GDM1 (cell line): Measurements from ENCODE around the gene FABP6.
"Not testable (repeated sequence)": the region's sequence is repeated elsewhere in the genome, so short reads cannot be mapped to it uniquely, and the experiment has no call there.

Source experiments
- DNase-seq: peaks from one replicate; lab custom pipeline; 2025; lab: John Stamatoyannopoulos, UW

FABP6 gene, protein sequence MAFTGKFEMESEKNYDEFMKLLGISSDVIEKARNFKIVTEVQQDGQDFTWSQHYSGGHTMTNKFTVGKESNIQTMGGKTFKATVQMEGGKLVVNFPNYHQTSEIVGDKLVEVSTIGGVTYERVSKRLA

GRCh38 chr5:160229190-160229742 lies at the start of gene FABP6:
TSS of gene FABP6 (plus strand) at chr5:160229506. CDS start at chr5:160229558, 52 bp downstream.
- DNase-seq, result no peak

GRCh38 chr5:160180931-160181330 lies 48.4 kb upstream of the FABP6 start:
- no peak for DNase-seq

DNA sequence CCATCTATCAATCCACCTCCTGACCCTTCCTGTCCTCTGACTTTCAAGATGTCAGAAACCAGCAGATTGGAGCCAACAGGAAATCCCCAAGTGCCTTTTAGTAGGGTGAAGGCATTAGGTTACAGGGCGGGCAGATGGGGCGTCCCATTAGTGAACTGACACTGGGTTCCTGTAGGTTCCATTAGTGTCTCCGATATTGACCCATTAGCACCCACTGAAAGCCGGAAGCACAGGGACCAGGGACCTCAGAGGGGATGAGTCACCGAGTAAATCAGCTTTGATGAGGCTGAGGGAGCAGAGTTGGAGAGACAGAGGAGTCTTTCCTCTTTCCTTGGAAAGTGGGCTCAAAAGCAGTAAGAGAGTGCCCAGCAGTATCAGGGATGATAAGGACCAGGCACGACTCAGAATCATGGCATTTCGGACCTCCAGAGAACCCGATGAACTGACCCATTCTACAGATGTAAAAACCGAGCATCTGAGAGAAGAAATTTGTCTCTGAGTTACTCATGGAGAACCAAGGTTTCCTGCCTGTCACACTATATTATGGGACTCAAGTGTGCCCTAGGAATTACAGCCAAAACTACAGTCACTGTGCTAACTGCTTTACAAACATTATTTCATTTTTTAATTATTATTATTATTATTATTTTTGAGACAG lies 47.2 kb upstream of the FABP6 start:
- no peak for DNase-seq

DNA sequence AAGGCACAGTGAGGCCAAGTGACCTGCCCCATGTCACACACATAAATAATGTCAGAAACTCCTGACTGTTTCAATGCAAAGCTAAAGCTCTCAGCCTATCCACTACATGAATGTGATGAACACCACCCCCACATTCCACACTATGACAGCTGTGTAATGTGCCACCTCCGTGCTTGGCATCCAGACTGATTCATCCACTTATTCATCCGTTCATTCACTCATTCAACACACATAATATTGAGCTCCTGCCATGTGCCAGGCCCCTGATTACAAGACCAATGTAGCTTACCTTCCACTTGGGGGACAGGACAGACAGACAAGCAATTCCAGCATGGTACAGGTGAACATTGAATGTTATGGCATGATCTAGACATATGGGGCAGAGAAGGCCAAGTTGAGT lies 46.2 kb upstream of the FABP6 start:
- no peak for DNase-seq

DNA sequence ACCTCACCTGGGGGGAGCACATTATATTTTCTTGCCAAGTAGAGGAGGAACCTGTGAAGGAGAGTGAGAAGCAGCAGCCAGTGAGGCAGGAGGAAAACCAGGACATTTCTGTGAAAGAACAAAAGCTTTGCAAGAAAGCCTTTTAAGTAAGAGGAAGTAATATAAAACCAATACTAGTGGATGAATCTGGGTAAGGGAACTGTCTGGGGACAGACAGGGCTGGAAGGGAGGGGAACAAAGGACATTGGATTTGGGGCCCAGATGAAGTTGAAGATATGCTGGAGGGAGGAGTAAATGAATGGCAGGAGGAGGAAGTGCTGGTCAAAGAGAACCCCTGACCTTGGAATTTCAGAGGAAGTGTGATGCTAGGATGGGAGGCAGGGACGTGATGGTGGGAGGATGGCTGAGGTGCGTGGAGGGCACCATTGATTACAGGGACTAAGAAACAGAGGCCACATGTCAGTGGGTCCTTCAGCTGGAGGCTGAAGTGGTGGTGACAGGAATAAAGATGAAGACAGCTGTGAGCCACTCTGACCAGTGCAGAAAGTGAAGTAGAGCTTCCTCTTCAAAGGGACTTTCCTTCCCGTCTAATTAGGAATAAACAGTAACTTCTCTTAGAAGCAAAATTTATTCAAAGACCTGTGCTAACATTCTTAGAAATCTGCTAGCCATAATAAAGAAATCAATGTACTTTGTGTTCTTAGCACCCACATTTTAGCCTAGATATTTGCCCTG lies 43.5 kb upstream of the FABP6 start:
- DNase-seq, result no peak

DNA sequence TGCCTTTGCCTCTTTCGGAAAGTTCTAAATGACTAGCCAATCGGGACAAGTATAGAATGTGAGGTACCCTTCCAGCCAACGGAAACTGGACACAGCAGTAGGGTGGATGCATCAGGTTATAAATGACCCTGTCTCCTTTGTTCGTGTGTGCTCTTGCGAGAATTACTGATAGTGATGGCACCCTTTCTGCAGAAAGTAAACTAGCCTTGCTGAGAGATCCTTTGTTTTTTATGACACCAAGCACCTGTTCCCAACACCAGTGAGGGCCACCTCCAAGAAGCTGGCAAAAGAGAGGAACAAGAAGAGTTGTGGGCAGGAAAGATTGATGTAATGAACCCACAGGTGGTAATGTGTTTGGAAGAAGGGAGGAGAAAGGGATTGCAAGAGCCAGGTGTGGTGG lies 42.8 kb upstream of the FABP6 start:
- no peak for DNase-seq

GRCh38 chr5:160187091-160187490 lies 42.2 kb upstream of the FABP6 start:
- DNase-seq, result no peak

GRCh38 chr5:160188141-160189015 lies 40.9 kb upstream of the FABP6 start:
- no peak for DNase-seq

DNA sequence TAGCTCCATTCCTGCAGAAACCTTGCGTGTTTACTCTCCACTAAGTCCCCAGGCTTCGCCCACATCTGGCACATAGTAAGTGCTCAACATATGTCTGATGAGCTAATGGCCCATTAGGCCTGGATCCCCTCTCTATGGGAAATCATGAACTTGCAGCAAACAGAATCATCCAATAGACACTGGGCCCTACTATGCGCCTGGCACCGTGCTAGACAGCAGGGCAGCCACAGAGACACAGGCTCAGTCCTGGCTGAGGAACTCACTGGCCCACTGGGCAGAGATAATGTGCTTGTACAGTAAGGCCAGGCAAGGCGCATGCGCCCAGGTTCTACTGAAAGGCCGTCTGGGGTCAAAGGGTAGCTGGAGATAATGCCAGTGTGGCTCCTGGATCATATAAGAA lies 36.9 kb upstream of the FABP6 start:
- DNase-seq, result no peak

DNA sequence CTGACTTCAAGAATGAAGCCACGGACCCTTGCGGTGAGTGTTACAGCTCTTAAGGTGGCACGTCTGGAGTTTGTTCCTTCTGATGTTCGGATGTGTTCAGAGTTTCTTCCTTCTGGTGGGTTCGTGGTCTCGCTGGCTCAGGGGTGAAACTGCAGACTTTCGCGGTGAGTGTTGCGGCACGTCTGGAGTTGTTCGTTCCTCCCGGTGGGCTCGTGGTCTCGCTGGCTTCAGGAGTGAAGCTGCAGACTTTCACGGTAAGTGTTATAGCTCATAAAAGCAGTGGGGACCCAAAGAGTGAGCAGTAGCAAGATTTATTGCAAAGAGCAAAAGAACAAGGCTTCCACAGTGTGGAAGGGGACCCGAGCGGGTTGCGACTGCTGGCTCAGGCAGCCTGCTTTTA lies 36.2 kb upstream of the FABP6 start:
- not testable (repeated sequence) for DNase-seq

DNA sequence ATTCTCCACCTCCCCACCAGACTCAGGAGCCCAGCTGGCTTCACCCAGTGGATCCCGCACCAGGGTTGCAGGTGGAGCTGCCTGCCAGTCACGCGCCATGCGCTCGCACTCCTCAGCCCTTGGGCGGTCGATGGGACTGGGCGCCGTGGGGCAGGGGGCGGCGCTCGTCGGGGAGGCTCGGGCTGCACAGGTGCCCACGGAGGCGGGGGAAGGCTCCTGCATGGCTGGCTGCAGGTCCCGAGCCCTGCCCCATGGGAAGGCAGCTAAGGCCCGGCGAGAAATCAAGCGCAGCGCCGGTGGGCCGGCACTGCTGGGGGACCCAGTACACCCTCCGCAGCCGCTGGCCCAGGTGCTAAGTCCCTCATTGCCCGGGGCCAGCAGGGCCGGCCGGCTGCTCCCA lies 35.5 kb upstream of the FABP6 start:
- not testable (repeated sequence) for DNase-seq

DNA sequence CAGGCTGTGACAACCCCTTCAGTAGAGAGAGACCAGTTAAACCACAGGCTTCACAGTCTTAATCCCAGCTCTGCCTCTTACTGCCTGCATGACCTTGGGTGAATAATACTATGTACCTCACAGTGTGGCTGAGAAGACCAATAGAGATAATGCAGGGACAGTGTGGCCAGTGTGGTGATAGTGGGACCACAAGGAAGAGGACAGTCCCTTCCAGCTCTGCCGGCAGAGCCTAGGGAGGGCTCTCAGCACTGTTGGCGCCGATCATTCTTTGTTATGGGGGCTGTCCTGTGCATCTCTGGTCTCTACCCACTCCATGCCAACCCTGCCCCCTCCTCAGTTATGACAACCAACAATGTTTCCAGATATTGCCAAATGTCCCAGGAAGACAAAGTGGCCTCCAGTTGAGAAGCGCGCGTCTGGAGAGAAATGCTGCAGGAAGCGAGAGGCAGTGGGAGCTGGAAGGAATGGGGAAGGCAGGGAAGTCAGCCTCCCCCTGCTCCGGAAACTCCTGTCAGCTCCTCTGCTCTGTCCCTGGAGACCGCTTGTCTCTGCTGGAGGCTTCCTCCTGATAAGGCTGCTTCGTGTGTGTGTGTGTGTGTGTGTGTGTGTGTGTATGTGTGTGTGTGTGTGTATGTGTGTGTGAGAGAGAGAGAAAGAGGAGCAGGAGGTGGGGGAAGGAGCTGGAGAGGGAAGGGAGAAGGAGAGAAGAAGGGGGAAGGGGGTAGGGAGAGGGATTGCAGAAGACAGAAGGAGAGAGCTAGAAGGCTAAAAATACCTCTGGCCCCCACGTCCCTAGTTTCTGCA lies 31.8 kb upstream of the FABP6 start:
- DNase-seq, result no peak

DNA sequence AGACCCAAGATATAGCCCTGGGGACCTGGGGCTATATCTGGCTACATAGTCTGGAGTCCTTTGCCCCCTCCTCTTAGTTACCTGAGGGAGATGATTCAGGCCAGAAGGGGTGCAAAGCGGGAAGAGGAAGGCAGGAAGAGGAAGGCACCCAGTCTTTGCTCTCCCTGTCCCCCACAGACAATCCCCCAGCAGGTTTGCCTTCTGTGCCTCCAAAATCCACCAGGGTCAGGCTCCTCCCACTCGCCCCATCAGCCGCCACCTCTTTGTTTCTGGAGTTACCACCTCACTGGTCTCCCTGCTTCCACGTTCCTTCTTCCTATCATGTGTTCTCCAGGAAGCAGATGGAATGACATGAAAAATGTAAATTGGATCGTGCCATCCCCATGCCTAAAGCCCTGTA lies 31.2 kb upstream of the FABP6 start:
- DNase-seq, result no peak

GRCh38 chr5:160198841-160199409 lies 30.4 kb upstream of the FABP6 start:
- DNase-seq, result no peak

DNA sequence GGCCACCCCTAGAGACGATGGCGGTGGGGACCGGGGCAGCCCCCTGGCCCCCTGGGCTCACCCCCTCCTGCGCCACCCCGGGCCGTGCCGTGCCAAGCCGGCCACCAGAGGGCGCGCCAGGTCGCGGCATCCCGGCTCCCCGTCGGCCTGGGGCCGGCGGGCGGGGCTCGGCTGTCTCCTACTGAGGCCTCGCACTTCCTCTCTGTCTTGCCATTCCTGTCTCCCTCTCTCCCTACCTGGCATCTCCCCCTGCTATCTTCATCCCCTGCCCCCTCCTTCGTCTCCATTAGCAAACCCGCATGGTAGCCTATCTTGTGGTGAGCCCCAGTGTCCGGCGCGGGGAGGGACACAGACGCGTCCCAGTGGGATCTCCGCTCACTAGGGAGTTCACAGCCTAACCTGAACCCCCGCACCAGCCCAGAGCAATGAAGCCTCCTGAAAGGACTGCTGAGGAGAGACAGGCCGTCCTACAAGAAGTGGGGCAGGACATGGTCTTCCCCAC lies 29.8 kb upstream of the FABP6 start:
- peak; percentile 27 for DNase-seq

DNA sequence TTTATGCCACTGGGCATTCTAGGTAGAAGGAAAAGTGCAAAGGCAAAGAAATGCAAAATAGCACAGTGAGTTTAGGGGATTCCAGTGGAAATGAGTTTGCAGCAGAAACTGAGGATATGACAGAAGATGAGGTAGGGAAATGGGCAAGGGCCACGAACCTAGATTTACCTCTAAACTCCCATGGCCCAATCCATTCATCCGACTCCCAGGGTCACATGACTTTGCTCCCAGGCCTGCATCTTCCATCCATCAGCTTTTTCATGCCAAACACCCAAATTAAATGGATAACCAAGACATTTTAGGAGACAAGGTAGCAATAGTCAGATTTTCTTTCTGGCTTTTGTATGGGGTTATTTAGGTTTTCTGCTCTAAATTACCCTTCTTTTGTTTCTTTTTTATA lies 22.2 kb upstream of the FABP6 start:
- no peak for DNase-seq

- DNase-seq, result no peak
Measured at GRCh38 chr5:160209917-160210316, 19.4 kb upstream of the FABP6 start.

GRCh38 chr5:160210606-160211005 lies 18.7 kb upstream of the FABP6 start:
- no peak for DNase-seq

DNA sequence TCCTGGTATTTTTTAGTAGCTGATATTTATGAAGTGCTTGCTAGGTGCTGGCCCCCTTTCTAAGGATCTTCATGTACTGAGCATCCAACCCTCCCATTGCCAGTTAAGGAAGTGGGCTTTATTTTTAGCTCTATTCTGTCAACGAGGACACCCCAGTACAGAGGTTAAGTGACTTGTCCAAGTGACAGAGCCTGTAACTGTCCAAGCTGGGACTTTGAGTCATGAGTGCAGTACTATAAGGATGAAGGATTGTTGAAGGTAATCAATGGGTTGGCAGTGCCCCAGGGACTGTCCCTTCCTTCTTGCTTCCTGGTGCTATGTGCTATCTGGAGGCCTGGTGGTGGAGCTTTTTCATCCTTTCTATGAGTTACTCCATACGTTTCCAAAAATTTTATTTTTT lies 18.0 kb upstream of the FABP6 start:
- DNase-seq, result no peak

- DNase-seq, result no peak
Measured at GRCh38 chr5:160213537-160213936, 15.8 kb upstream of the FABP6 start.

DNA sequence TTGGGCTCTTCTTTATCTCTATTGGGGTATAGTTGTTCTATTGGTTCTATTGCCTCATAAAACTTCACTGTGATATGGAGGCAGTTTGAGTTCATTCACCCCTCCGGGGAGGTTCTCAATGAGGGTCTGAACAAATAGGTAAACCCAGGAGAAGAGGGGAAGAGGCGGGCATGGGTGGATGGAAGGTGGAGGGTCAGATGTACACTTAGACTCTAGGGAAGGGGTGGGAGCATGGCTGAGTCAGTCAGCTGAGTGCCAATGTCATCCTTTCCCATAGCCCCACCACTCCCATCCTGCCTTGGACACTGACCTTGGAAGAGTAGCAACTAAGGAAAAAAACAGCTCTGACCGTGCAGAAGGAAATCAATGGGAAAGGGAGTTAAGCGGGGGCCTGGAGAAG lies 9.9 kb upstream of the FABP6 start:
- no peak for DNase-seq
